ENCODE results near the gene XRCC6. TPM values are rescaled to one million over a fixed set of nuclear protein-coding genes. Genes with fewer than 3 reads are reported as not detected.
A peak's percentile ranks its signal among the peaks of the same experiment; 100 is the strongest.

XRCC6 gene
- total and polyA plus RNA-seq, 2 donors (not counting 1 experiment from before 2014, with no cell fraction given): 183 to 268 TPM

GRCh38 chr22:41687901-41688364 lies 66.8 kb downstream of the XRCC6 start:
- no peaks in the 10 kb centered on the region for H3K4me1 ChIP-seq (ENCODE audit: control insufficient read depth, extremely low read depth, insufficient read depth, low read length)
- no peak for TF ChIP-seq EZH2 (IDR thresholded peaks at IDR 0.05; ENCODE audit: low read length, missing control alignments)
- peak overlapping the region; percentile 29 for H2AFZ ChIP-seq (ENCODE audit: low read length)
- no peaks in the 10 kb centered on the region for H3K27me3 ChIP-seq (ENCODE audit: control insufficient read depth, insufficient read depth, low read length)
- peaks cover 56% of the 10 kb centered on the region for H3K79me2 ChIP-seq (ENCODE audit: control insufficient read depth, insufficient read depth, low read length)
- no peaks in the 10 kb centered on the region for H4K20me1 ChIP-seq (ENCODE audit: control insufficient read depth, extremely low read depth, insufficient read depth, low read length)
- peak overlapping the region; percentile 98 for H3K4me2 ChIP-seq (ENCODE audit: extremely low read depth, insufficient read depth, low read length)
- H3K9me3 ChIP-seq (ENCODE audit: control insufficient read depth, insufficient read depth, low read depth, low read length): no peaks in the 10 kb centered on the region
- peak overlapping the region; percentile 93 for H3K9ac ChIP-seq (ENCODE audit: insufficient read depth, low read length)
- peak overlapping the region; percentile 74 to 97 (median 88) for H3K4me3 ChIP-seq (replicated peaks in 1 of 4; ENCODE audit: control extremely low read depth in 1 of 4, insufficient read depth in 1 of 4, low read depth in 3 of 4, low read length in 4 of 4)
- peak; percentile 22 to 24 for DNase-seq (ENCODE audit: low read depth in 2 of 2)
- no peaks in the 10 kb centered on the region for H3K36me3 ChIP-seq (ENCODE audit: control insufficient read depth, insufficient read depth, low read length)
- peak overlapping the region; percentile 97 for H3K27ac ChIP-seq (ENCODE audit: insufficient read depth, low read length)

- Histone ChIP-seq H3K4me2 (ENCODE audit: extremely low read depth, insufficient read depth, low read length) (peak within 1 kb of the TSS; percentile 98), H3K9me3 (ENCODE audit: control insufficient read depth, insufficient read depth, low read depth, low read length) (no peaks in the 10 kb centered on the region), H3K36me3 (ENCODE audit: control insufficient read depth, insufficient read depth, low read length) (no peaks in the 10 kb centered on the region), H3K9ac (ENCODE audit: insufficient read depth, low read length) (peak within 1 kb of the TSS; percentile 93), H3K27ac (ENCODE audit: insufficient read depth, low read length) (peak within 1 kb of the TSS; percentile 97), H2AFZ (ENCODE audit: low read length) (peak within 1 kb of the TSS; percentile 59), H3K27me3 (ENCODE audit: control insufficient read depth, insufficient read depth, low read length) (no peaks in the 10 kb centered on the region), H4K20me1 (ENCODE audit: control insufficient read depth, extremely low read depth, insufficient read depth, low read length) (no peaks in the 10 kb centered on the region), H3K4me1 (ENCODE audit: control insufficient read depth, extremely low read depth, insufficient read depth, low read length) (no peaks in the 10 kb centered on the region), H3K4me3 (replicated peaks in 1 of 4; ENCODE audit: control extremely low read depth in 1 of 4, insufficient read depth in 1 of 4, low read depth in 3 of 4, low read length in 4 of 4) (peak within 1 kb of the TSS; percentile 74 to 97 (median 88)), H3K79me2 (ENCODE audit: control insufficient read depth, insufficient read depth, low read length) (peaks cover 49% of the 10 kb centered on the region)
- TF ChIP-seq EZH2 (IDR thresholded peaks at IDR 0.05; ENCODE audit: low read length, missing control alignments) (no peak), CTCF (conservative IDR thresholded peaks at IDR 0.05 in 1 of 2, IDR thresholded peaks at IDR 0.05 in 1 of 2; ENCODE audit: low read depth in 1 of 2, low read length in 2 of 2) (no peak)
- DNase-seq (ENCODE audit: low read depth in 2 of 2): peak; percentile 91 to 92
These were observed 67.5 kb downstream of the XRCC6 start, which contains the start of gene SNU13 for GRCh38 chr22:41688365-41689211. Gene SNU13 (minus strand): TSS chr22:41688867. CDS start chr22:41688796, 71 bp downstream.

- no peak overlapping the region for H3K27ac ChIP-seq (ENCODE audit: insufficient read depth, low read length)
- no peaks in the 10 kb centered on the region for H3K27me3 ChIP-seq (ENCODE audit: control insufficient read depth, insufficient read depth, low read length)
- H3K9ac ChIP-seq (ENCODE audit: insufficient read depth, low read length): no peak overlapping the region
- DNase-seq (ENCODE audit: low read depth in 2 of 2): no peak
- no peak overlapping the region for H3K4me3 ChIP-seq (replicated peaks in 1 of 4; ENCODE audit: control extremely low read depth in 1 of 4, insufficient read depth in 1 of 4, low read depth in 3 of 4, low read length in 4 of 4)
- no peaks in the 10 kb centered on the region for H3K9me3 ChIP-seq (ENCODE audit: control insufficient read depth, insufficient read depth, low read depth, low read length)
- H3K4me1 ChIP-seq (ENCODE audit: control insufficient read depth, extremely low read depth, insufficient read depth, low read length): no peaks in the 10 kb centered on the region
- no peaks in the 10 kb centered on the region for H4K20me1 ChIP-seq (ENCODE audit: control insufficient read depth, extremely low read depth, insufficient read depth, low read length)
- peaks cover 31% of the 10 kb centered on the region for H3K79me2 ChIP-seq (ENCODE audit: control insufficient read depth, insufficient read depth, low read length)
- H2AFZ ChIP-seq (ENCODE audit: low read length): no peak overlapping the region
- no peak overlapping the region for H3K4me2 ChIP-seq (ENCODE audit: extremely low read depth, insufficient read depth, low read length)
- no peaks in the 10 kb centered on the region for H3K36me3 ChIP-seq (ENCODE audit: control insufficient read depth, insufficient read depth, low read length)
- TF ChIP-seq EZH2 (IDR thresholded peaks at IDR 0.05; ENCODE audit: low read length, missing control alignments) (no peak), CTCF (conservative IDR thresholded peaks at IDR 0.05 in 1 of 2, IDR thresholded peaks at IDR 0.05 in 1 of 2; ENCODE audit: low read depth in 1 of 2, low read length in 2 of 2) (no peak)
These were observed 69.4 kb downstream of the XRCC6 start for GRCh38 chr22:41690476-41690875.
